HG03571 (cell line): ENCODE results near the gene PLIN3.
A peak's percentile ranks its signal among the peaks of the same experiment; 100 is the strongest.
"Not testable (repeated sequence)": the region's sequence is repeated elsewhere in the genome, so short reads cannot be mapped to it uniquely, and the experiment has no call there.

Experiments
- ATAC-seq: cut with Tn5 transposase; IDR thresholded peaks from one replicate; pipeline ENCODE4 v1.9.1; 2021; ENCODE audit not compliant: unreplicated experiment

PLIN3 gene

GRCh38 chr19:4814625-4815425 is 52.6 kb downstream of the PLIN3 start:
- ATAC-seq, result no peak

DNA sequence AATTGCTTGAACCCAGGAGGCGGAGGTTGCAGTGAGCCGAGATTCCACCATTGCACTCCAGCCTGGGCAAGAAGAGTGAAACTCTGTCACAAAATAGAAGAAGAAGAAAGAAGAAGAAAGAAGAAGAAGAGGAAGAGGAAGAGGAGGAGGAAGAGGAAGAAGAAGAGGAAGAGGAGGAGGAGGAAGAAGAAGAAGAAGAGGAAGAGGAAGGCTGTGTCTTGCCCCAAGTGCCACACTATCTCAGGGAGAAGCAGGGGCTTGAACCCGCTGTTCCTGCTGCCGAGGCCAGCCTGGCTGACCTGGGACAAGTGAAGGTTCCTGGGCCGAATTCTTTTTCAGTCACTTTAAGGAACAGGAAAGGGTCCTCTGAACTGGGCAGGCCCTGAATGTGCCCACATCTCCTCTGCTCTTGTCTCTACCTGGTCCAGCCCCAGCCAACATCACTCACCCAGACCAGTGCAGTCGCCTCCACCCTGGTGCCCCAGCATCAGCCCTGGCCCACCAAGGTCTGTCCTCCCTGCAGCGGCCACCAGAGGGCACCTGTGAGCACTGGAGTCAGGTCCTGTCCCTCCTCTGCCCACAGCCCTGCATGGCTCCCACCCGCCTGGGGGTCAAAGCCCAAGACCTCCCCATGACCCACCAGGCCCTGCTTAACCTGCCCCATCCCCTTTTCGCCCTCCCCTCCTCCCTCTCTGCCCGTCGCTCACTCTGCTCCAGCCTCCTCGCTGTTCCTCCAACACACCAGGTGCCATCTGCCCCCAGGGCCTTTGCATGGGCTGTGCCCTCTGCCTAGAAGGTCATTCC is 55.9 kb downstream of the PLIN3 start:
- no peak for ATAC-seq

DNA sequence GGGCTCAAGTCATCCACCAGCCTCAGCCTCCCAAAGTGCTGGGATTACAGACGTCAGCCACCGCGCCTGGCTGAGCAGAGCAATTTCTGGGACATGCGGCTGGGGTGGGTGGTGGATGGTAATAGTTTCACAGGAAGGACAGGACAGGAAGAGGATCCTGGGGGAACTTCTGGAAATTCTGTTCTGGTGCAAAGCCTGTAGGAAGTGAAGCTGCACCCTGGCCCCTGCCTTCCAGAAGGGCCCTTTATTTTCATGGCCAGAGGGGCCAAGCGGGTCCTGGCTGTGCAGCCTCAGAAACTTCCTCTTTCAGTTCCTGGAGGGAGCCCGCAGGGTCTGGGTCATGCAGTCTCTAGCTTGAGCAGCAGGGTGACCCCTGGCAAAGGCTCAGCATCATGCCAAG is 60.3 kb downstream of the PLIN3 start:
- ATAC-seq, result no peak

GRCh38 chr19:4806384-4806783 is 61.1 kb downstream of the PLIN3 start:
- ATAC-seq, result no peak

- not testable (repeated sequence) for ATAC-seq
These were observed 62.3 kb downstream of the PLIN3 start for GRCh38 chr19:4805140-4805539.

GRCh38 chr19:4803736-4804695 is 63.5 kb downstream of the PLIN3 start:
- no peak for ATAC-seq

DNA sequence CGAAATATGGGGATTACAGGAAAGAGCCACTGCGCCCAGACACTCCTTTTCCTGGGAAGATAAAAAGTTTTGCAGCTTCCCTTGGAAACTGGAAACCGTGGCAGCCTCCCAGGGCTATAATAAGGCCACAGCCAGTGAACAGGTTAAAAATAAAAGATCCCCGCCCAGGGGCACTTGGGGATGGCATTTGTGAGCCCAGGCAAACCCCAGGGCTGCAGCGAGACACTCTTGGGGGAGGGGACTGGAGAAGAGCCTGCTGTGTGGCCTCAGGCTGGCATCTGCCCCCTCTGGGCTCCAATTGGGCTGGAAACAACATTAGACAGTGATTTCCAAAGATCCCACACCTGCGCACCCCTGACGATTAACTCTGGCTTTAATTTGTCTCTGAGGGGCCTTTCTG is 64.8 kb downstream of the PLIN3 start:
- ATAC-seq, result no peak

DNA sequence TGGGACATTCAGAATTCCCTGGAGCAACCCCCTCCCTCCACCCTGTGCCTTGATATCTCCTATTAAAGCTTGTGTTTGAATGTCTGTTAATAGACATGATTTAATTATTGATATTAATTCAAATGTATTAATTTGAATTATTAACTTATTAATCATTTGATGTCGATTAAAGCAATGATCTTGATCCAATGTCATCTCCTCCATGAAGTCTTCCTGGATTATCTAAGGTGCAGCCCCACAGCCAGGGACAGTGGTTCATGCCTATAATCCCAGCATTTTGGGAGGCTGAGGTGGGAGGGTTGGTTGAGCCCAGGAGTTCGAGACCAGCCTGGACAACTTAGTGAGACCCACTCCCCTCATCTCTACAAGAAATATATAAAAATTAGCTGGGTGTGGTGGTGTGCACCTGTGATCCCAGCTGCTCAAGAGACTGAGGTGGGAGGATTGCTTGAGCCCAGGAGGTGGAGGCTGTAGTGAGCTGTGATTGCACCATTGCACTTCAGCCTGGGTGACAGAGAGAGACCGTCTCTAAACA is 66.3 kb downstream of the PLIN3 start:
- ATAC-seq, result no peak

DNA sequence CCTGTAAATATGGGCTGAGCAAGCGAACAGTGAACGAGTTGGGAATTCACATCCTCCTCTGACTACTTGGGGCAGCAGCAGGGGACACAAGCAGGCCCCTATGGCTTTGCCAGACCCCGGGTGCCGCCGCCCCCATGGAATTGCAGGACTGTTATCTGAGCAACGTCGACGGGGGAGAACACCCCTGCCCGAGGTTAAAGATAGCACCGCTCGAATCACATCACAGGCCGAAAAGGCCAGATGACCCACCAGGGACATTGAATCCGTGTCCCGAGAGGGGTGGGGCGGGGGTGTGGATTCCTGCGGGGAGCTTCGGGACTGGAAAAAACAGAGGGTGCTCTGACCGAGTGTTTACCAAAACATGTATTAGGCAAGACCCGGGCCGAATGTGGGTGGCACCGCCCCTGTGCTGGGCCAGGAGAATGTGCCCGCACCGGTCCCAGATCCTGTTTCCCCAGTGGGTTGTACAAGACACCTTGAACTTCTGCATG is 66.8 kb downstream of the PLIN3 start:
- no peak for ATAC-seq

- ATAC-seq, result no peak
These were observed 72.1 kb downstream of the PLIN3 start for GRCh38 chr19:4795400-4795799.

- no peak for ATAC-seq
These were observed 72.5 kb downstream of the PLIN3 start for GRCh38 chr19:4794971-4795370.

GRCh38 chr19:4793278-4793677 is 74.2 kb downstream of the PLIN3 start:
- not testable (repeated sequence) for ATAC-seq

DNA sequence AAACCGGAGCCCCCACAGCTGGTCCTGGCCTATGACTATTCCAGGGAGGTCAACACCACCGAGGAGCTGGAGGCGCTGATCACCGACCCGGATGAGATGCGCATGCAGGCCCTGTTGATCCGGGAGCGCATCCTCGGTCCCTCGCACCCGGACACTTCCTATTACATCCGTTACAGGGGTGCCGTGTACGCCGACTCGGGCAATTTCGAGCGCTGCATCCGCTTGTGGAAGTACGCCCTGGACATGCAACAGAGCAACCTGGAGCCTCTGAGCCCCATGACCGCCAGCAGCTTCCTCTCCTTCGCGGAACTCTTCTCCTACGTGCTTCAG is 74.6 kb downstream of the PLIN3 start:
- not testable (repeated sequence) for ATAC-seq

- not testable (repeated sequence) for ATAC-seq
These were observed 75.2 kb downstream of the PLIN3 start for GRCh38 chr19:4792019-4792865.

DNA sequence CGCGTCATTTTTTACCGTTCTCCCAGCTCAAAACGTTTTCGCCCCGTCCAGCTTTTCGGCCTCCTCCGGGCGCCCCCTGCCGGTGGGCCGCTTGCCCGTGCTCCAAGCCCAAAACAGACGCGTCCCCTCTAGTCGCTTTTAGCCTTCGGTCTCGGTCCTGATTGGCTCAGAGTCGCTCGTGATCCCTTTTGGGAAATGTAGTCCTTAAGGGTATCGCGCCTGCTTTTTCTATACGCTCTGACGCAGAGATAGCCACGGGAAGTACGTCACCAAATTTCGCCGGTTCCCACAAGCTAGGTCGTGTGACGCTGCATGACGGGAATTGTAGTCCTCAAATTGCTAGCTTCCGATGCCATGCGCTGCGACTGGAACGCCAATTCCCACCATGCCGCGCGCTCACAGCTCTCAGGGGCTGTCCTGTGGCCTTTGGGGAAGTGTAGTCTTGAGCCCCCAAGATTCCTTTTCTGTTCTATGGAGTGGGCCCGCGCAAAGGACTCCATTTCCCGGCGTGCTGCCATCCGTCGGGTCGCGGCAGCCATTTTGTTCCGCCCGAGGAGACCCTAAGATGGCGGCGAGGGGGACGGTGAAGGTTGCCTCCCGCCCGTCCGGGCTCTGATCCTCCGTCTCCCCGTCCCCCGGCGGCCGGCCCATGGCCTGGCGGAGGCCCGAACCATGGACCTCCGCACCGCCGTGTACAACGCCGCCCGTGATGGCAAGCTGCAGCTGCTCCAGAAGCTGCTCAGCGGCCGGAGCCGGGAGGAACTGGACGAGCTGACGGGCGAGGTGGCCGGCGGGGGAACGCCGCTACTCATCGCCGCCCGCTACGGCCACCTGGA is 76.1 kb downstream of the PLIN3 start, which contains the start of gene FEM1A:
Gene FEM1A, plus strand, starts transcription at position 552 of the 836 bp plus-strand sequence. Its CDS starts 121 bp downstream, at position 673.
- ATAC-seq, result peak; percentile 88
